ENCODE results near the gene MYLK2.

Gene MYLK2

DNA sequence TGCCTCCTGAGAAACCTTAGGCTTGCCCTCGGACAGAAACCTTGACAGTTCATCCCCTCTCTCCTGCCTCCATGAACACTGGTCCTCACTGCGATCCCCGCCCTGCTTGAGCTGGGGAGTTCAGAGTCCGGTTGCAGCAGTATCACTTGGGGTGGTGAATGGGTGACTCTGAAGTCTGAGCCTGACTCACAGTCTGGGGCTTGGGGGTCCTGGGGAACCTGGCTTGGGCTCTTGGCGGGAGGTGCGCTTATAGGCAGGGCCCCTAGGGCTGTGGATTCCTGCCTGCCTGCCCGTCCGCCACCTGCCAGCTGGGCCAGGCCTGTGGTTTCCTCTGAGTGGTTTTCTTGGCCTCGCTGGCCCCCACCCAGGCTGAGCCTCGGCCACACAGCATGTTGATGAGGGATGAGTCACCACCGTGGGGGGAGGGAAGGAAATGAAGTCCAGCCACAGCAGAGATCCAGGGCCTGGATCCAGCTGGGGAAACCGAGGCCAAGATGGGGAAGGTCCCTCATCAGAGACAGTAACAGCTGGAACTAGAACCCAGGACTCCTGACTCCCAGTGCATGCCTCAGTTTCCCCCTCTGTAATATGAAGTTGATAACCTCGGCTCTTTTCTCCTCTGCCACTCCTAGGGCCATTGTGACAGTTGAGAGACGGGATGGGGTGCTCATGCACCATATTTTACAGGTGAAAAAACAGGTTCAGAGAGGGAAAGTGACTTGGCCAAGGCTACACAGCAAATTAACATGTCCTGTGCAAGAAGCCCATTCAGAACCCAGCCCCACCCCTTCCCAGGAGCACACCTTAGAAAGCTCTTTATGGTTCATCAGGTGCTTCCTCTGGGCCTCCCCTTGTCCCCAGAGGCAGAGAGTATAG is 17.1 kb downstream of the MYLK2 start:
- no peak overlapping the region for H3K4me3 ChIP-seq (ENCODE audit: low read depth, low read length)
- TF ChIP-seq, protein P1, sequence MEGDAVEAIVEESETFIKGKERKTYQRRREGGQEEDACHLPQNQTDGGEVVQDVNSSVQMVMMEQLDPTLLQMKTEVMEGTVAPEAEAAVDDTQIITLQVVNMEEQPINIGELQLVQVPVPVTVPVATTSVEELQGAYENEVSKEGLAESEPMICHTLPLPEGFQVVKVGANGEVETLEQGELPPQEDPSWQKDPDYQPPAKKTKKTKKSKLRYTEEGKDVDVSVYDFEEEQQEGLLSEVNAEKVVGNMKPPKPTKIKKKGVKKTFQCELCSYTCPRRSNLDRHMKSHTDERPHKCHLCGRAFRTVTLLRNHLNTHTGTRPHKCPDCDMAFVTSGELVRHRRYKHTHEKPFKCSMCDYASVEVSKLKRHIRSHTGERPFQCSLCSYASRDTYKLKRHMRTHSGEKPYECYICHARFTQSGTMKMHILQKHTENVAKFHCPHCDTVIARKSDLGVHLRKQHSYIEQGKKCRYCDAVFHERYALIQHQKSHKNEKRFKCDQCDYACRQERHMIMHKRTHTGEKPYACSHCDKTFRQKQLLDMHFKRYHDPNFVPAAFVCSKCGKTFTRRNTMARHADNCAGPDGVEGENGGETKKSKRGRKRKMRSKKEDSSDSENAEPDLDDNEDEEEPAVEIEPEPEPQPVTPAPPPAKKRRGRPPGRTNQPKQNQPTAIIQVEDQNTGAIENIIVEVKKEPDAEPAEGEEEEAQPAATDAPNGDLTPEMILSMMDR (IDR thresholded peaks at IDR 0.05; ENCODE audit: borderline replicate concordance, insufficient read depth, low read depth, low read length): no peak

DNA sequence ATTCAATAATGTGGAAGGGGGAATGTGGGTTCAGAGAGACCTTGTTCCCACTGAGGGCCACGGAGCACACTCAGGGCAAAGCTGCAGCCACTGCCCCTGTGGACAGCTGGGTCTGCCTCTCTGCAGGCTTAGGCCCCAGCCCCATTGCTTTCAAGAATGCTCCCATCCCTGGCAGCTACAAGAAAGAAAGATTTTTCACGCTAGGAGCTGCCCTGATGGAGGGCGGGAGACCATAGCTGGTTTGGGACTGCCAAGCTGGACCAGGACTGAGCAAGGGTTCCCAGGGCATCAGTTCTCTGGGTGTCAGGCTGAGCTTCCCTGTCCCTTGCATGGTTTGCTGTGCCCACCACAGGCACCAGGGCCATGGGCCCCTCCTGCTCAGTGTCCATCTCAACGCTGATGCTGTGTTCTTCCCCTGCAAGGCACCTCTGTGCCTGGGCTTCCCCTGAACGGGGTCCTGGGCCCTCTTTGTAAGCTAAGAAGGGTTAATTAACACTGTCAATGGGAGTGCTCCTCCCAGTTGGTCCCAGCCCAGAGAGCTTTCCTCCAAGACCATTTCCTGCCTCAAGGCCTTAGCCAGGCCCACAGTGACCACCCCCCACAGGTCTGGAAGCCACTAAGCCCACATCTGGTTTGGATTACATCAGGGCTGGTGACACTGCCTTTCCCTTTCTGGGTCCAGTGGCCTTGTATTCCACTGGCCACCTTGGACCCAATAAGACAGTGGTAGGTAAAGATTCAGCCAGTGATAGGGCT is 17.9 kb downstream of the MYLK2 start:
- TF ChIP-seq, protein P1 (IDR thresholded peaks at IDR 0.05; ENCODE audit: borderline replicate concordance, insufficient read depth, low read depth, low read length): no peak
- no peak overlapping the region for H3K4me3 ChIP-seq (ENCODE audit: low read depth, low read length)

DNA sequence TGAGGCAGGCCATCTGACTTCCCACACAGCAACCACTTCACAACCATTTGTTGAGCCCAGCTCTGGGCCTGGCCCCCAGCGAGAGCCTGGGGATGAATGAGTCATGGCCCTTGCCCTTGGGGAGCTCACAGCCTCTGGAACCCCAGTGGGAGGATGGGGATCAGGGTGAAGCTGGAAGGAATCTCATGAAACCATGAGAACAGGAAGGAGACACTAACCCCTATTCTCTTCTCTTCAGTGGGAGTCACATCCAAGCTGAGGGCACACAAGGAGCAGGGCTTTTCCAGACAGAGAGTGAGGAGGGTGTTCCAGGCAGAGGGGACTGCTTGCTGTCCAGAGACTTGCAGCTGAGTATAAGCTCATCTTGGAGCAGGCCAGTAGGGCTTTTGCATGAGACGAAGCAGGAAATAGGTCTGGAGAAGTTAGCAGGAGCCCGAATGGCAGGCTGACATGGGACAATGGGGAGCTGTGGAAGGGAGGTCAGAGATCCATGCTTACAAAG is 18.8 kb downstream of the MYLK2 start:
- H3K4me3 ChIP-seq (ENCODE audit: low read depth, low read length): no peak overlapping the region
- TF ChIP-seq, protein P1 (IDR thresholded peaks at IDR 0.05; ENCODE audit: borderline replicate concordance, insufficient read depth, low read depth, low read length): no peak

DNA sequence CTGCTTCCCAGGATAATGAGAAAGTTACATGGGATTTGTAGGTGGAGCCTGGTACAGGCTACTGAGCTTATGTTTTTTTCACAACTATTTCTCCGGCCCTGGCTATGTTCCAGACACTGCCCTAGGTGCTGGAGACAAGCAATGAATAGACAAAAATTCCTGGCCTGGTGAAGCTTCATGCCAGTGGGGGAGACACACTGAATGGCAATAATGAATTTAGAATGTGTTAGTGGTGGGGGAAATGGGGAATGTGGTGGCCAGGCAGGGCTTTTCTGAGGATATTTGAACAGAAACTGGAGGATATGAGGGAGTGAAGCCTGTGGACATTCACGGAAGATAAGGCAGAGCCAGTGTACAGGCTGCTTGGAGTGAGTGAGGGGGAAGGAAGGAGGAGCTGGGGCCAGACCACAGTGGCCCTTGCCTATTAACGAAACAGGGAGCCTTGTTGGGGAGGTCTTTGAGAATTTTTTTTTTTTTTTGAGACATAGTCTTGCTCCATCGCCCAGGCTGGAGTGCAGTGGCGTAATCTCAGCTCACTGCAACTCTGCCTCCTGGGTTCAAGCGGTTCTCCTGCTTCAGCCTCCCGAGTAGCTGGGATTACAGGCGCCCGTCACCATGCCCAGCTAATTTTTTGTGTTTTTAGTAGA is 19.6 kb downstream of the MYLK2 start:
- TF ChIP-seq, protein P1 (IDR thresholded peaks at IDR 0.05; ENCODE audit: borderline replicate concordance, insufficient read depth, low read depth, low read length): no peak
- H3K4me3 ChIP-seq (ENCODE audit: low read depth, low read length): no peak overlapping the region

DNA sequence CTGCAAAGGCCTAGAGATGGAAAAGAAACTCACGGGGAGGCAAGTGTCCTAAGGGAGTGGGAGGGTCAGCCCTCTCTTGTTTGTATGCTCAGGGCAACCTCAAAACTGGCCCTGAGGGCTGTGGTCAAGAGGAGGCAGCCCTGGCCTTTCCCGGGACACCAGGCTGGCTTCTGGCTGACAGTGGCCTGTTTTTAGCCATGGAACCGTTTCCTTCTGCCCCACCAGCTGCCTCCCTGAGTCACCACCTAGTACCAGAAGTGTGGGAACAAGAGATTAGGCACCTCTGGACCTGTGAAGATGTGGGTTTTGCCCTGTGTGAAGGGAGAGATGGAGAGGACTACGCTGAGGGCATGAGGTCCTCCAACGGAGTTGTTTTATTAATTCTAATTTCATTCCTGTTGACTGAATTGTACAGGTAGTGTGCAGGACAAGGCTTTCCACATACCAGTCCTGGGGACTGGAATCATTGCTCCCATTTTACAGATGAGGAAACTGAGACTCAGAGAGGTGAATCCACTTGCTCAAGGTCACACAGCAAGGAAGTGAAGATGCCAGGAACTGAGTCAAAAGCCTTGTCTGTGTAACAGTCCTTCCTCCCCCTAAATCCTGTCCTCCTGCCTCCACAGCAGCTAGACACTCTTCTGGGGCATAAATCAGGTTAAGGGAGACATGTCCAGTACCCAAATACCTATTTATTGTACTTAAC is 20.8 kb downstream of the MYLK2 start:
- H3K4me3 ChIP-seq (ENCODE audit: low read depth, low read length): no peak overlapping the region
- TF ChIP-seq, protein P1 (IDR thresholded peaks at IDR 0.05; ENCODE audit: borderline replicate concordance, insufficient read depth, low read depth, low read length): no peak

DNA sequence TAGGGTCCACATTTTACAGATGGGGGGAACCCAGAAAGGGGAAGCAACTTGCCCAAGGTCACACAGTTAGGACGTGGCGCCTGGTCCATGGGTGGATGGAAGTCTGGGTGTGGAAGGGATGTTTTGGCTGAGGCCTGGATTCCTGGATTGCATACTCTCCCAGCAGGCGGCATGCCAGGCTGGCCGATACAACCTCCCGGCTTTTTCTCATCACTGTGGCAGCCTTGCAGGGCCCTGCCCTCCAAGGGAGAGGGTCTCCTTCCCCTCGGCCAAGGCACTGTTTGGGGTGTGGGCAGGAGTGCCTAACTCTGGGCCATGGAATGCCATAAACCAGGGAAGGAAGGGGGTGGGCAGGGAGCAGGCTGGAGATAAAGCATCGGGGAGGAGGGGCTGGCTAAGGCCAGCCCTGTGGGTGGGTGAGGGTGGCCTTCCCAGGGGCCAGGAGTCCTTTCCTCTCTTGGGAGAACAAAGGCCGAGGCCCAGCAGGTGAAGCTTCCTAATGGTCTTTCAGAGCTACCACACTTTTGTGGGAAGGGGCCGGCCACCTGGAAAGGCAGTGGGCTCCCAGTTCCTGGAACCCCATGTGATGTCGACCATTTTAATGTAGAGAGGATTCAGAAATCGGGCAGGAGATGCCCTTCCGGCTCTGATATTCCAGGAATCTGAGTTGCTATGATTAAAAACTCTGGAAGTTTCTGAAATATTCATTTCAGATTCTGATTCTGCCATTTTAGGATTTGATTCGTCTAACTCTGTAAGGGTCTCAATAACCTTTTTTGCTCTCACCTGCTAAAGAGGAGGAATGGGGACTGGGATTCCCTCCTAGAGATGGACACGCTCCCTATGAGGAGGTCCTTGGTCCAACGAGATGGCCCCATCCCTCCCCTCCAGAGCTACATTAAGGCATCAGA is 22.0 kb downstream of the MYLK2 start:
- H3K4me3 ChIP-seq (ENCODE audit: low read depth, low read length): no peak overlapping the region
- TF ChIP-seq, protein P1 (IDR thresholded peaks at IDR 0.05; ENCODE audit: borderline replicate concordance, insufficient read depth, low read depth, low read length): no peak
